HL-60 (cell line): ENCODE results near the gene HIKESHI.

Experiments used
- CTCF ChIP-seq: IDR thresholded peaks from one replicate; pipeline ENCODE4 v1.5.1; 2011; ENCODE audit warnings: low read length, control low read depth, inconsistent platforms; ENCODE audit not compliant: insufficient read depth
- GABPA ChIP-seq: IDR thresholded peaks from 2 replicates; pipeline ENCODE4 v1.6.1; 2012; ENCODE audit warnings: low read depth
- POLR2AphosphoS5 ChIP-seq: IDR thresholded peaks from 2 replicates; pipeline ENCODE4 v1.6.1; 2012; ENCODE audit warnings: low read depth
- REST ChIP-seq: IDR thresholded peaks from 2 replicates; pipeline ENCODE4 v1.6.1; 2012; ENCODE audit warnings: low read depth; ENCODE audit not compliant: insufficient replicate concordance
- SPI1 ChIP-seq: IDR thresholded peaks from 2 replicates; pipeline ENCODE4 v1.6.1; 2012; ENCODE audit warnings: low read depth, mild to moderate bottlenecking, borderline replicate concordance

GRCh38 chr11:86377972-86378371, 75.9 kb downstream of the HIKESHI start:
- TF ChIP-seq CTCF (no peak), POLR2AphosphoS5 (no peak), REST (no peak), GABPA (no peak), SPI1 (no peak)
